DMS153 treated with DMSO at 0.1 percent for 48 hours (cell line): ENCODE results near the gene PPP2R2C.

Experiments
- DNase-seq: peaks from one replicate; lab custom pipeline; 2025; ENCODE audit not compliant: unreplicated experiment; lab: John Stamatoyannopoulos, UW

The PPP2R2C gene

DNA sequence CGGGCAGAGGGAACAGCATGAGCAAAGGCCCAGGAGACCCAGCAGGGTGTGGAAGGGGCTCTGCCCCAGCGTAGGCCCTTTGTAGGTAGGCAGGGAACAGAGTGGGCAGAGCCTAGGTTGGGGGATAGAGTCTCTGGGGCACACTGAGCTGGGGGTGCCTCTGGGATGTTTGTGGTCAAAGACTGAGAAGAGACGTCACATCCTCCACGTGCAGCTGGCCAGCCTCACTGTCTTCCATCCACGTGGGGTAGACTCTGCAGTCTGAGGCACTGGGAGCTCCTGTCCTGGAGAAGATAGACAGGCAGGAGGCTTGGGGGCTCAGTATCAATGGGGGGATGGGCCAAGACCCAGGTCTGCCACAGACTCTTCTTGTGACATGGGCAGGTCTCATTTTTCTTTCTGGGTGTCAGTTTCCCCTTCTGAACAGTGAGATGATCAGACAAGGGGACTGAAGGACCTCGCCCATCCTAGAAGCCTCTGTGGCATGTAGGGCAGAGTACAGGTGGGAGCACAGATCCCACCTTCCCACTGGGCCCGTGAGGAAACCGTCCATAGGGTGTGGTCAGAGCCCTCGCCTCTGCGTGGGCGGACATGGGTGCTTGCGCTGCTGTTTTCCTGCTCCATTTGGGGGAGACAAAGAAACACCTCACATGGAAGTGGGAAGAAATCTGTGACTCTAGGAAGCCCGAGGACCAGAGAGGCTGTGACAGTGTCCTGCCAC is 179.9 kb downstream of the PPP2R2C start:
- DNase-seq = no peak

DNA sequence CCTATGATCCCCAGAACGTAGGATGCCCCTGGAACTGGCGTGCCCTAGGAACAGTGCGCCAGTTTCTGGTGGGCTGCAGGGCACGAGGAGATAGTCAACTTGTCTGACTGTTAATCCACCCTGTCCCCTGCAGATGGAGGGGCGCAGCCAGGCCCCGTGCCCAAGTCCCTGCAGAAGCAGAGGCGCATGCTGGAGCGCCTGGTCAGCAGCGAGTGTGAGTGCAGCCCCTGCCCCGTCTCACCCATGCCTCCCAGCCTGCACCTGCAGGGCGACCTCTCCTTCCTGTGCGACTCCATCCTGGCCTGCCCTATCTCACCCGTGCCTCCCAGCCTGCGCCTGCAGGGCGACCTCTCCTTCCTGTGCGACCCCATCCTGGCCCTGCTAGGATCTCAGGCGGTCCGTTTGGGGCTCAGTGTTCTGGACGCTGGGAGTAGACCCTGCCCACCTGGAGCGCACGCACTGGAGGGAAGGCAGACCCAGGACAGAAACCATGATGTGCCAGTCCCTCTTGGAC is 180.6 kb downstream of the PPP2R2C start:
- DNase-seq = no peak

DNA sequence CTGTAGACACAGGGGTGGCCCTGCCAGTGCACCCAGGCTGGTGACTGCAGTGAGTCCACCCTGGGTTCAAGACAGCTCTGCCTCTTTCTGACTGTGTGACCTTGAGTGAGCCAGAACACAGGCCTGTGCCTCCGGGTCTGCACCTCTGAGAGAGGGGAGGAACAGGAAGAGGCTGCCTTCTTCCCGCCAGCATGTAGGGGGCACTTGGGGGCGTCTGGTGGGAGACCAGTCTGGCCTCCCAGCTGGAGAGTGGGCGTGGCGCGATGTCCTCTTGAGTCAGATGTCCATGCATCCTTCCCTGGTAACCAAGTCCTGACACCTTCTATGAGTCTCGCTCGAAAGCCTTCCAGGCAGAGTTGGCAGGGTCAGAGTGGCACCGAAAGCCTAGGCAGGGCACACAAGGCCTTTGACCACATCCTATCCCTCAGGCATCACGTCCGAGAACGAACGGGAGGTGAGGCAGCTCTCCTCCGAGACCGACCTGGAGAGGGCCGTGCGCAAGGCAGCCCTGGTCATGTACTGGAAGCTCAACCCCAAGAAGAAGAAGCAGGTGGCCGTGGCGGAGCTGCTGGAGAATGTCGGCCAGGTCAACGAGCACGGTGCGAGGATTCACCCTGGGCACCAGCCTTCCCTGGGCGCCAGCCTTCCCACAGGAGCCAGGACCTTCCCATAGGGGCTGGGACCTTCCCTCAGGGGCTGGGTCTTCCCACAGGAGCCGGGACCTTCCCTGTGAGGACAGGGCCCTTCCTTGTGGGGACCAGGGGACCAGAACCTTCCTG is 181.5 kb downstream of the PPP2R2C start:
- no peak for DNase-seq

DNA sequence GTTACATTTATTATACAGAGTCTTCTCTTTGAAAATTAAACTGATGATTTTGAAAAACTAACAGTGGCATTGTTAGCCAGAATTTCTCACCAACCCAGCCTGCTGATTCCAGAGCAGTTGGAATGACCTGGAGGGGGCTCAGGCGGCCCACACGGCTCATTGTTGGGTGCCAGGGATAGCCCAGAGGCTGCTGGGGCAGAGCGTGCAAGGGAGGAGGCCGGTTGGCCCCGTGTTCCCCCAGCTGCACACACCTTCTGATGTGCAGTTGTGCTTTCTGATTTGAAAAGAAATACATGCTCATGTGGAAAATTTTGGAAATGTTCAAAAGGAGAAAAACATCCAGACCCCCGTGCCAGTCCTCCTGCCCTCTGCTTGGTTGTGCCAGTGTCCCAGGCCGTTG is 182.2 kb downstream of the PPP2R2C start:
- no peak for DNase-seq

DNA sequence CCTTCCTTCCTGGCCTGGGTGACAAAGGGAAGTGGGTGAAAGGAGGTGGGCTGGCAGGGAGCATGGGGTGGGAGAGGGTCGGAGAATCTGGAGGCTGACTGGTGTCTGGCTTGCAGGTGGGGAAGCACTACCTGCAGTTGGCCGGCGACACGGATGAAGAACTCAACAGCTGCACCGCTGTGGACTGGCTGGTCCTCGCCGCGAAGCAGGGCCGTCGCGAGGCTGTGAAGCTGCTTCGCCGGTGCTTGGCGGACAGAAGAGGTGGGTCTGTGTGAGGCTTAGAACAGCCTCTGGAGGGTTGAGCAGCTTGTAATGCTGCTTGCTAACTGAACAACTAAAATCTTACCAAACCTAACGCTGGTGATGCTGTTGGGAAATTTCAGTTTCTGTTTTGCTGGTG is 183.5 kb downstream of the PPP2R2C start:
- DNase-seq = no peak

DNA sequence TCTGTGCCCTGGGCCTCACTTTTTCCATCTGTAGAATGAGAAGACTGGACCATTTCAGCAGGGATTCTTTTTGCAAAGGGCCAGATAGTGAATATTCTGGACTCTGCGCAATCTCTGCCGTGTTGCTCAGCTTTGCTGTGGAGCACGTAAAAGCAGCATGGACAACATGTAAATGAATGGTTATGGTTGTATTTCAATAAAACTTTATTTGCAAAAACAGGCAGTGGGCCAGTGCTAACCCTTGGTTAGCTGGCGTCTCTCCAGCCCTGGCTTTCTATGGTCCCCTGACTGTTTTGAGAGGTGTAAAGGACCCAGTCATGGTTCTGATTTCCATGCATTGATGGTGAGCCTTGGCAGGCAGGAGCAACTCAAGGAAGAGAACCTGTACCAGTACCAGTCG is 184.1 kb downstream of the PPP2R2C start:
- DNase-seq = no peak

DNA sequence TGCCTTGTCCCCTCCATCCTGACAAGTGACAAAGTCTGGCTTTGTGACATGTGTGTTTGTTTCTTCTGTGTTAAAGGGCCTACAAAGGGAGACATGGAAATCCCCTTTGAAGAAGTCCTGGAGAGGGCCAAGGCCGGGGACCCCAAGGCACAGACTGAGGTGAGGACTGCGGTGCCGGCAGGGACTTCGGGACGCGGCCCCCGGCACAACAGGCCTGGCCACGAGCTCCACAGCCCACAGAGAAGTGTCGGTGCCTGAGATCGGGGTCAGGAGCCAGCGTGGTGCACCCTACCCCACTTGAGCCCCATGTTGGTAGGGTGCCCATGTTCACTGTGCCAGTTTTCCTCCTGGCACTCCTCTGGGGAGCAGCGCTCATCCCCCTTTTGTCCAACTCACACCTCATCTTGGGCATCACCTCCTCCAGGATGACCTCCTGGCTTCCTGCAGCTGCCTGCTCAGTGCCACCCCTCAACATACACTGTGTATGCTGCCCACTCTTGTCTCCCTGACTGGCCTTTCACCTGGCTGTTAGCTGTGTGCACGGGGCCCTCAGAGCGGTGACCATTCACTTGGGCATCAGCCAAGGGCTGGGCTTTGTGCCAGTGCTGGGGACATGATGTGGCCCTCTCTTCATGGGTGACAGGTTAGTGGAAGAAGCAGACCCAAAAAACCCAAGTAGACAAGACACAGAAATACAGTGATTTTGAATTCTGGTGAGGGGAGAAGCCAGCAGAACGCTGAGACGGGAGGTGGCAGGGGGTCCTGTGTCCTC is 185.2 kb downstream of the PPP2R2C start:
- DNase-seq = no peak

DNA sequence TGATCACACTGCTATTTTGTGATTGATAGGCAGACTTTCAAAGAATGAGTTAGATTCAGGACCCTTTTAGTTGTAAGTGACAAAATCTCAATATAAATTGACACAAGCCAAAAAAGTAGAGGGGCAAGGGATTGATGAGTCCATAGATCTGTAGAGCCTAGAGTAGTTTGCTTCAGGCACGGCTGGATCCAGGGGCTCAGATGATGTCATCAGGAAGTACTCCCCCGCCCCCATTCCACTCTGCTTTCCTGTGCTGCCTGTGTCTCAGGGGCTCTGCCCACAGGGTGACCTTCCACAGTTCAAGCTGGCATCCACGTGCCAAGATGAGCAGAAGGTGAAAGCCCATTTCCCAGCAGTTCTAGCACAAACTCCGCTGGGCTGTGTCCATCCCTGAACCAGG is 189.1 kb downstream of the PPP2R2C start:
- no peak for DNase-seq

DNA sequence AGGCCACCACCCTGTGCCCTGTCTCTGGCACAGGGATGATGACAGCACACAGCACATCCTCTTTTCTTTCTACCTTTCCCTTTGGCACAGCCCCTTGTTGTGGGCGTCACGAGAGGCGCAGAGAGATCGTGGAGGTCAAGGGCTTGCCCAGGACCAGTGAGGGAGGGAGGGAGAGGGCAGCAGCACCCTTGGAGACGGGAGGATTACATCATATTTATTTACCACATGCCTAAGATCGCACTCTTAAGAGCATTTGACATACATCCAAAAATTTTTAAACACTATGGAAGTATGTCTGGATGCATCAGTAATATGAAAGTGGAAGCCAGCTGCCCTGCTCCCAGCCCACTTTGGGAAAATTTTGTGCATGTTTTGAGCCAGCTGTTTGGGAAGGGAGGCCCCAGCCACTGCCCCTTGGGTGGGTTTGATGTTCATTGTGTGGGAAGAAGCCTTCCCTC is 190.1 kb downstream of the PPP2R2C start:
- DNase-seq = no peak

DNA sequence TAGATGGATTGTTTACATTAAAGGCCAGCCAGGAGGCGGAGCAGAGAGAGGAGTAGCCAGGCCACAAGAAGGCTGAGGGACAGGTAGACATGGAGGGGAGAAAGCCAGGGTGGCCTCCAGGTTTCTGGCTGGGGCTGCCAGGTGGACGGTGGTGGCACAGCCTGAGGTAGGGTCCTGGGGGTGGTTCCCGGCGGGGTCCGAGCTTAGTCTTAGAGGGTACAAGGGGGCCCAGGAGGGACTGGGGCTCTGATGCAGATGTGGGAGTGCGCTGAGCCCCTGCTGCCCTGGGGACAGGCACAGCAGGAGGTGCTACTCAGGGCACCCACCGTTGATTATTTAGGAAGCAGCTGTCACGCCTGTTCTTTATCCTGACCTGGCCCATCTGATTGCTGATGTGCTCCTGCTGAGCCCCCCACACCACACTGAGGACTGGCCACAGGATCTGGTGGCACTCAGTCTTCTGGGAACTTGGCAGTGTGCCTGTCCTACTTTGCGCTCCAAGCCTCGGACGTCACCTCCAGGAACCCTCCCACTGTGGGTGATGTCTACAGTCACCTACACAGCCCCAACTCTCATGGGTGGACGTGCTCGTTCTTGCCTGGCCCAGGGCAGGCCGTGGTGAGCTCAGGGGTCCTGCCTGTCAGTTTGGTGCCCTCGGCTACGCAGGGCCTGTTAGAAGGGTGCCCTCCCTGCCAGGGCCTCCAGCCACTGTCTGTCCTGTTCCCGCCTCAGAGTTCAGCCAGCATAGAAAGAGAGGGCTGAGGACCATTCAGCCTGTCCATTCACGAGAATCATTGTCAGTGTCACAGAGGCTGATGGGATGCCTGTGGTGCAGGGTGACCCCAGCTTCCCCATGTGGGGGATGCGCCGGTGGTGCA is 190.7 kb downstream of the PPP2R2C start:
- no peak for DNase-seq

DNA sequence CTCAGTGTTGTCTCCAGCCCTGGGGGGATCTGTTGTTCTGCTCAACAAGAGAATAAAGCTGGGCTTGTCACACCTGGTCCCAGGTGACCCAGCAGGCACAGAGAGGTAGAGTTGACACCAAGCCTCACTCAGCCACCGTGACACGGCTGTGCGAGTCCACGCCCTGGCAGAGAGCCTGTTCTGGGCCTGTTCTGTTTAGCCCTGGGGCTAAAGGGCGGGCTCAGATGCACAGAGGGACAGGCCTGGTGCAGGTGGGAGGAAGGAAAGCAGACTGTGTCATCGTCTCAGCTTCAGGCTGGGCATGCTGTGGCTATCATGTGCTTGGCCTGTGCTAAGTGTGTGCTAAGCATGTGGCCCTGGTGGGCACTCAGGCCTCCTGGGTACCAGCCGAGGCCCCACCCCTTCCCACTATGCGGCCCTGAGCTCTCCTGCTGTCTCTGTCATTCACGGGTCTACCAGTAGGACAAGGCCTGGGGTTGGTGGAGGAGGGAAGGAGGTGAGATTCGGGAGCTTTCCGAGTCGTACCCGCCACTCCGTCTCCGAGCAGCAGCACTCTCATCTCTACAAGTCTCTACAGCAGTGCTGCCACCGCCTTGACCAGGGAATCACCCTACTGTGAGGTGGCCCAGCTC is 191.9 kb downstream of the PPP2R2C start:
- DNase-seq = no peak

DNA sequence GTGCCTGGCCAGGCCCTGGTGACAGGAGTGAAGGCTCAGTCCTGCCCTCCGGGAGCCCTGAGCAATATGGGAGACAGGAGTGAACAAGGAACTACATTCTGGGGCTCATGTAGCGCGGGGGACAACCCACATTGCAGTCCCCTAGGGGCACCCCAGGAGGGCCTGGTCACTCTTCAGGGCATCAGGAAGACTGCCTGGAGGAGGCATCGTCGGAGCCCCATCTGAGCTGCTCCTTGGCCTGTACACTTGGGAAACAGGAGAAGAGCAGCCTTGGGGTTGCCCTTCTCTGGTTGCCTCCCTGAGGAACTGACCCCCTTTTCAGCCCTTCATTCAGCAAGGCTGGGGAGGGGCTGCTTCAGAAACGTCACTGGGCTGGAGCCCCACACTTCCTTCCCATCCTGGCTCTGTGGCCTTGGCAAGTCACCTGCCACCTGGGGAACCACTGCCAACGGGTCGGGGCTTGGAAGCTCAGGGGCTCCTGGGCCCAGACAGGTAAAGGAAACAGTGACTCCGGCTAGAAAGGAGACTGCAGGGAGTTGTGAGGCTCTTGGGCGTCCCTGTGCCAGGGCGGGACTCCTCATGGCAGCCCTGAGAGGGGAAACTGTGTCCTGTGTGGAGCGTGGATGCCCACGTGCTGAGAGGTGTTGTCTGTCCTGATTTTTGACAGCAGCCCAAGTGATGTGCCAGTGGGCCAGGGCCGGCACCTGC is 192.7 kb downstream of the PPP2R2C start:
- DNase-seq = no peak

DNA sequence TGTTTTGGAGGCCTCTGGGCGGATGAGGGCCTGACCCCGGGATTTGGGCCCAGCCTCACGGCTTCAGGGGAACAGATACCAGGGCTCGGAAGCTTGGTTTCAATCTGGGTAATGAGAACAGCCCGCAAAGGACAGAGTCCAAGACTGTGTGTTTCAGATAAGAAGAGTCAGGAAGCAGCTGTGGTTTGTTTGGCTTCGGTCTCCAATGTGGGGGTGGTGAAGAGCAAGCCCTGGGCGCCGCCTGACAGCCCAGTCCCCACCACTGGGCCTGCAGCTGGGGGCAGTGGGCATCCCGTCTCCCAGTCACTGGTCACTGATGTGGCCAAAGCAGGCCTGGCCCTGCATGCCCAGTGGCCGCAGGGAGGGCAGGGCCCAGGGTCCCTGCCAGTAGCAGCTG is 193.6 kb downstream of the PPP2R2C start:
- no peak for DNase-seq

DNA sequence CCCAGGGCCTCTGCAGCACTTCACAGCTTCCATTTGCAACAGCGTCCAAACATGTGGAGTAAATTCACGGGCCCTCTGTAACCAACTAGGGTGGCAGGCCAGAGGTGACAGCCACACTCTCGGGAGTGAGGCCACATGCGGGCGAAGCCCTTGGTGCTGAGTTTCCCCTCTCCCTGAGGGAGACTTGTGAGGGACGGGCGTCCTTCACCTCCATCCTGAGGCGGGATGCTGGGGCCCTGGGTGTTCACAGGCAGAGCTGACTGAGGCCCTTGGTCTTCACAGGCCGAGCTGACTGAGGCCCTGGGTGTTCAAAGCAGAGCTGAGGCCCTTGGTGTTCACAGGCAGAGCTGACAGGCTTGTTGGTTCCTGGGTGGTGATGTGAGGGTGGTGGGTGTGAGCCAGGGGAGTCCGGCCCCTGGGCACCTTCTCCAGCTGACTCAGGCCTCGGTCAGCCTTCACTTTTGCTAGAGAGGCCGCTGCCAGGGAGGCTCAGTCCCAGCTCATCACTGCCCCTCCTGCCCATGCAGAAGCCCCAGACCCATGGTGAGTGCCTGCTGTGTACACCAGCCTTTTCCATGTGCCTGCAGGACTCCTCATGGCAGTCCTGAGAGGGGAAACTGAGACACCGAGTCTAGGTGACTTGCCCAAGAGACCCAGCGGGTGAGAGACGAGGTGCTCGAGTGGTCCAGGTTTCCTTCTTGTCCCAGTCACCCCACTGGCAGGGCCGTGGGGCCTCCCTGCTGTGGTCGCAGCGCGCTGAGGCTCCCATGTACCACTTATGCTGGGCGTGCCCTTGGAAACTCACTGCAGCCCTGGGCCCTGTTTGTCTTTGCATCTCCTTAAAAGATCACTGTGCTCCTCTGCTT is 194.2 kb downstream of the PPP2R2C start:
- DNase-seq = no peak

DNA sequence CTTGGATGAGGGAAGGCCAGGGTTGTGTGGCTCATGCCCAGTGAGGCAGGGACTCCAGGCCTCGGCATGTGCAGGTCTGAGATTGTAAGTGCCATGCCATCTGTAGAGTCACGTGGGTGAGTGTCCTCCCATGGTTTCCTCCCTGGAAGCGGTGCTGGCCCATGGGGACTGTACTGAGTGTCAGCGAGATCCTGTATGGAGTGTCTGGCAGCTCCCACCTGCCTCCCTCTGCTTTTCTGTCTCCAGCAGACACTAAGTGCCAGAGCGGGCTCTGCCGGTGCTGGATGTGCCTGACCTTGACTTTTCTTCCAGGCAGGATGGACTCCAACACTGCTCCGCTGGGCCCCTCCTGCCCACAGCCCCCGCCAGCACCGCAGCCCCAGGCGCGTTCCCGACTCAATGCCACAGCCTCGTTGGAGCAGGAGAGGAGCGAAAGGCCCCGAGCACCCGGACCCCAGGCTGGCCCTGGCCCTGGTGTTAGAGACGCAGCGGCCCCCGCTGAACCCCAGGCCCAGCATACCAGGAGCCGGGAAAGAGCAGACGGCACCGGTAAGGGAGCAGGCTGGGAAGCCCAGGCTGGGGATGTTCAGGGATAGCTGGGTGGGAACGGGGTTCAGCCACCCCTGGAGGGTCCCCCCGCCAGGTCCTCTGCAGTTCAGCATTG is 195.1 kb downstream of the PPP2R2C start:
- DNase-seq = no peak

DNA sequence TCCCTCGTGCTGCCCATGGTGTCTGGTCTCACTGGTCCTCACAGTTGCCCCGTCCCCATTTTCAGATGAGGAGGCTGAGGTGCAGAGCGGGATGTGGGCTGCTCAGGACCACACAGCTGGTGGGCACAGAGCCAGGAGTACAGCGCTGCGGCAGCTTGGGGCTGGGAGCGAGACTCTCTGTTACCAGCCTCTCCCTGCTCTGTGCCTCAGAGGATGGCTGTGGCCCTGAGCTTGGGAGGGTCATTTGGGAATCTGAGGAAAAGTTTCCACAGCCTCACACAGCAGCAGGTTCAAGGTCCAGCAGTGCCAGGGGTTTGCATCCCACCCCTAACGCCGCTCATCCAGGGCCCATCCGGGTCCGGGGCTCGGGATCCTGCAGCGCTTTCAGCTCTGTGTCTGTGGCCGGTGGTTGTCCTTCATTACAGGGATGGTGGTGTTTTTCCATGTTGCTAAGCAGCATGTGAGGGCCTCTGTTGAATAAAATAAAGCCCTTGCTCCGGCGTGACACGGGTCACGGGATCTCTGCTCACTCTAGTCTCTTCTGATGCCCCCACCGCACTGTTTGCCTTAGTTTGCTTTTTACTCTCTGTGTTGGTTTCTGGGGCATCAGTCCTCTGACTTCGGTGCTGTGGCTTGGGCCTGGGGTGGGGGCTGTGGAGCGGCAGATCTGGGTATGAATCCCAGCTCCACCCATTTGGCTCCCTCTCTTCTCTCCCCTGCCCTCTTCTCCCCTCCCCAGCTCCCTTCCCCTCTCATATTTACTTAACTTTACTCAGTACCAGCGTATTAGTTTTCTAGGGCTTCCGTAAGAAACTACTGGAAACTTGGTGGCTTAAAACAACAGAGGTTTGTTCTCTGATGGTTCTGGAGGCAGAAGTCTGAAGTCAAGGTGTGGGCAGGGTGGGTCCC is 196.3 kb downstream of the PPP2R2C start:
- no peak for DNase-seq

DNA sequence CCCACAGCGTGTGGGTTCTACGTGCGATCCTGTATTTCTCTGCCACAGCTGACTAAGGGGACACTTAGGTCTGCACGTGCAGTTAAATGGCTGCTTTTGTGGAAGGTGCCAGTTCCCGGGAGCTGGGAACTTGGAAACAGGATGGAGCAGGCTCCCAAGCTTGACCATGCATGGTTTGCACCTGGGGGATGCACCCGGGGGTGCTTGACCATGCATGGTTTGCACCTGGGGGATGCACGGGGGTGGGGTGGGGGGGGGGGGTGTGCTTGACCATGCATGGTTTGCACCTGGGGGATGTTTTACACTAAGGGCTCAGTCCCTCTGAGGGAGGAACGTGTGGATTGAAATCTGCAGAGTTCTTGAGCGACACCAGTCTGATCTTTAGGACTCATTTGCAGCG is 197.1 kb downstream of the PPP2R2C start:
- DNase-seq = no peak
